PC-9 (cell line): Measurements from ENCODE around the gene HBEGF.

Source experiments
- EZH2 ChIP-seq: fragments of 200-600 bp; sonication (generic); IDR thresholded peaks from 2 replicates; pipeline ENCODE4 v1.8.0; 2017; ENCODE audit warnings: antibody characterized with exemption, low read depth
- TF ChIP-seq, protein P1 (sequence below): fragments of 200-600 bp; sonication (generic); conservative IDR thresholded peaks from 2 replicates; pipeline ENCODE4 v1.6.1; 2017; ENCODE audit warnings: mixed run types, antibody characterized with exemption, mild to moderate bottlenecking, moderate library complexity

DNA sequence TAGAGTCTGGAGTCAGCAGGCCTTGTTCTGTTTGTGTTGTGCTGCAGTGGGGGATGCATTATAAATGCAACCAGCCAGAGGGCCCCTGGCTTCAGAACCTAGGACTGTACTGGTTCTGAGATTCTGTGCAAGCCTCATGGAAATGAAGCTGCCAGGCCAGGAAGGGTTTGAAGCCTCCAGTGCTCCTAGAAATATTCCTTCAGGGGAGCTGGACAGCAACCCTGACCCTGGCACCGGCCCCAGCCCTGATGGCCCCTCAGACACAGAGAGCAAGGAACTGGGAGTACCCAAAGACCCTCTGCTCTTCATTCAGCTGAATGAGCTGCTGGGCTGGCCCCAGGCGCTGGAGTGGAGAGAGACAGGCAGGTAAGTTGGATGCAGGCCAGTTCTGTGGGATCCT is 13.7 kb upstream of the HBEGF start, which contains the start of gene SLC4A9:
- TF ChIP-seq, protein P1, sequence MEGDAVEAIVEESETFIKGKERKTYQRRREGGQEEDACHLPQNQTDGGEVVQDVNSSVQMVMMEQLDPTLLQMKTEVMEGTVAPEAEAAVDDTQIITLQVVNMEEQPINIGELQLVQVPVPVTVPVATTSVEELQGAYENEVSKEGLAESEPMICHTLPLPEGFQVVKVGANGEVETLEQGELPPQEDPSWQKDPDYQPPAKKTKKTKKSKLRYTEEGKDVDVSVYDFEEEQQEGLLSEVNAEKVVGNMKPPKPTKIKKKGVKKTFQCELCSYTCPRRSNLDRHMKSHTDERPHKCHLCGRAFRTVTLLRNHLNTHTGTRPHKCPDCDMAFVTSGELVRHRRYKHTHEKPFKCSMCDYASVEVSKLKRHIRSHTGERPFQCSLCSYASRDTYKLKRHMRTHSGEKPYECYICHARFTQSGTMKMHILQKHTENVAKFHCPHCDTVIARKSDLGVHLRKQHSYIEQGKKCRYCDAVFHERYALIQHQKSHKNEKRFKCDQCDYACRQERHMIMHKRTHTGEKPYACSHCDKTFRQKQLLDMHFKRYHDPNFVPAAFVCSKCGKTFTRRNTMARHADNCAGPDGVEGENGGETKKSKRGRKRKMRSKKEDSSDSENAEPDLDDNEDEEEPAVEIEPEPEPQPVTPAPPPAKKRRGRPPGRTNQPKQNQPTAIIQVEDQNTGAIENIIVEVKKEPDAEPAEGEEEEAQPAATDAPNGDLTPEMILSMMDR = no peak
- no peak for TF ChIP-seq EZH2
